H1 (cell line): ENCODE measurements around the gene BAAT. TPM values are rescaled to one million over a fixed set of nuclear protein-coding genes. Genes with fewer than 3 reads are reported as not detected.

Experiments
- SIN3A ChIP-seq, 2 experiments: IDR thresholded peaks in 1 of 2; conservative IDR thresholded peaks in 1 of 2; 2 replicates each; pipeline ENCODE4 v1.6.1; 2011 to 2012; ENCODE audit warnings: low read length in 2 of 2, improper control_type of control experiment in 1 of 2, low read depth in 1 of 2, mild to moderate bottlenecking in 1 of 2
- polyA plus RNA-seq, 7 experiments: library from polyadenylated mRNA; depleted of rRNA in 3 of 7; stranded (reverse) in 5 of 7; unstranded in 2 of 7; fragments of >200 nt in 5 of 7; fragments of 200-250 nt in 2 of 7; gene quantifications; 1 replicate in 5 of 7; 2 replicates in 1 of 7; 4 replicates in 1 of 7; pipeline versions ENCODE4 v1.2.1 to v1.2.3, GENCODE V29; 2011 to 2013; ENCODE audit warnings: missing spikeins in 2 of 7, mixed read lengths in 2 of 7
- total RNA-seq: library from RNA; stranded (reverse); fragmentation: NEBNext Ultra II Directional; extraction: Animal tissue kit (Norgen Biotek cat#: 25700); gene quantifications from 2 replicates; pipeline ENCODE4 v1.2.1, GENCODE V29; 2021

BAAT gene
- total and polyA plus RNA-seq, 2 of the 8 experiments (the other 6 are each of a cell fraction or from before 2014, with no cell fraction given) = 0.09 to 0.17 TPM

DNA sequence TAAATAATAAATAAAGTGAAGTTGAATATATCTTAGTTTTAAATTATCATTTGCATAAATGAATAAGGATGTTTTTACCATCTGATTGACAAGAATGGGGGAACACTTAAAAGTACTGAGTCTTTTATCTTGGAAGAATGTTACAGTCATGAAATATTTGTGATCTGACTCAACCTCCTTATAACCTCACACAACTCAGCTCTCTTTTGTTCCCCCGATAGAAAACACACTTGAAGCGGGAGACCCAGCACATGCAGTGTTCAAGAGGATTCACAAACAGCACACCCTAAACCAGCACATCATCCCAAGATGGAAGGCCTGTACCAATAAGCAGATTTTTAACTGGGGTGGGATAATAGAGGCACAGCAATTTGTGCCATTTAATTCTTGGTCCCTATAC is 15.5 kb downstream of the BAAT start (continued):
- no peak for TF ChIP-seq SIN3A (conservative IDR thresholded peaks at IDR 0.05 in 1 of 2, IDR thresholded peaks at IDR 0.05 in 1 of 2; ENCODE audit: low read depth in 1 of 2, low read length in 2 of 2)
- TF ChIP-seq, all 59 proteins: peak for 0
